ENCODE results near the gene CNTN4. TPM values are rescaled to one million over a fixed set of nuclear protein-coding genes. Genes with fewer than 3 reads are reported as not detected.

CNTN4 gene
- total RNA-seq, 1 donor from 2014 or later = 0.17 TPM

DNA sequence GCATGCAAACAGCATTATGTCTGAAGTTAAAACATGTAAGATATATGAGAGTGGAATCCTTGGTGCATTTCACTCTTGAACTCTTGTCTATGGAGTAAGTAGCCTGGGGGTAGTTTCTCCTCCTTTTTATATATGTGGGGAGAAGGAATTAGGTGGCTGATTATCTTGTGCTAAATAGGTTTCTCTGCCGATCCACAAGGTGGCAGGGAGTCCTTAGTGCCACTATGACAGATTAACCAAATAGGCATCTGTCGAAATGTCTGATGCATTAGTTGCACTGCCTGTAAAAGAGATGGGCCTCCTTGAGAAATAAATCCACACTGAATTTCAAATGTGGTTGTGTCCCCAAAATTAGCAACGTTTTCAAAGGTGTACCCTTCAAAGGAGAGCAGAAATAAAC, 170.1 kb downstream of the CNTN4 start:
- DNase-seq = no peak

DNA sequence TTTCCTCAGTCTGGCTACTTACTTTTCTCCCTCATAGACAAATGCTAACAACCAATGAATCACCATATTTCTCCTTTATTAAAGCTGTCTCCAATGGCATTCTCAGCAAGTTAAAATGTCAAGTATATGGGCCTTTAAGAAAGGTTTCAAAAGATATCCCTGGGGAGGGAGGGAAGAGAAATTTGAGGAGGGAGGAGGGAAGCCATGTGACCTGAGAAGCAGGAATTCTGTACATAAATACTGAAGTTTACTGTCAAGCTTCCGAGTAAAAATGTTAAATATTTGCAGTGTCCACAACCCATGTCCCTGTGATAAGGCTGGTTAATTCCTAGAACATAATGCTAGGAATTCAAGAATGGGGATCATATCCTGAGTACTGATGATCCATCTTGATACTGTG, 175.9 kb downstream of the CNTN4 start:
- no peak for DNase-seq

DNA sequence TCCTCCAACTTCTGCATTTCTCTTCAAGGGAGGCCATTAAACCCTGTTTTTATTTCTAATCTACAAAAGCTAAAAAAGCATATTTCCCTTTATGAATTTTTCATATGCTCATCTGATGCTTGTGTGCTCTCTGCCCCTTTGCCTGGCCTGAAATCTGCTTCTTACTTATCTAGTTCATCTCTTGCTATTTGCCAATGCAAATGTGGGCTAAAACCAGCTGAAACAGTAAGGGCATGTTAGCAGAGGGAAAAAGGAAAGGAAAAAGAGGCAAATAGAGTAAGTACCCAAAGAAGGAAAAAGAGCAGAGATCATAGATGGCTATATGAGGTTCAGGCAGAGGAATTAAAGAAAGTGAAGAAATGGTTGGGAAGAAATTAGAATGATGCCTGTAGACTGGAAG, 185.2 kb downstream of the CNTN4 start:
- no peak for DNase-seq

DNA sequence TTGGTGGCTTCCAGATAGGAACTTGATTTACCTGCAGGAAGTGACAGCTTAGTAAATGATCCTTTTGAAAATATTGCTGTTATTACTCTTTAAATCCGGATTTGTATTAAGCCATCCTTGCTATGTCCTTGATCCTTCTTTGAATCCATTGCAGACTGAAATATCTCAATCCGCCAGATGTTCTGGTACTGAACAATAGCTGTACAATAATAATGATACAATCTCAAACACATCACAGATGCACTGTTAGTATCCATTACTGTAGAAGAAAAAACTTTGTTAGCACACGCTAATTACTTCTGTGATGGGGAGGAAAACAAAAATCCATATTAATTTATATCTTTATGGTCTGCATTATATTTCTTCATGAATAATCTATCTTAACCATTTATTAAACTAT, 202.3 kb downstream of the CNTN4 start:
- no peak for DNase-seq

DNA sequence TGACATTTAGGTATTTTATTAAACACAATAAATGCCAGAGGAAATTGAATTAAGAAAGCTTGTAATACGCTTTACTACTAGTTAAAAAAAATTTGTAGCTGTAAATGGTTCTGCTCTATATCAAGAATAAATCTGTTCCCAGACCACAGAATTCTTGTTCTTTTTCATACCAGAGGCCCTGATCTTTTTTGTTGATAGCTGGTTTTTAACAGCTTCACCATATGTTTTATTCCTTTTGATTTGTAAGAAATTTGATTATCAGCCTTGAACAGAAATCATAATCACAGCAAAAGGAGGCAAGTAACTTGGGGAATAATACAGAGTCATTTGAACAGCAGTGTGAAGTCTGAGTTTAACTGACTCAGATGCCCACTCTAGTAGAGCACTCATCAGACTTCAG, 202.7 kb downstream of the CNTN4 start:
- no peak for DNase-seq

DNA sequence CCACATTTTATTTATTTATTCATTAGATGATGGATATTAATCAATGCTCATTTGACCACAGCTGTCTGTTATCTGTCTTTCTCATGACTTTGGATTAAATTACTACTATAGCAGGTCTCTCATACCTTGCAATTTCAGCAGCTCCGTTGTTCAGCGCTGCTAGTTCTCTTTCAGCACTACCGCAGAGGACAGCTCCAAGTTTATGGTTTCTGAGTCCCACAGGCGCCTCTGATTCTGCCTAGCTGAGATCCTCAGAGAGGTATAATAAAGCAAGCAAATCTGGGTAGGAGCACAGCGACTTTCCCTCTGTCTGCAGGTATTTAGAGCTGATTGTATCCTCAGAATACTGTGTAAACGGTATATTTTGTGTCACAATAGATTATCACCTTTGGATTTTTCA, 204.9 kb downstream of the CNTN4 start:
- no peak for DNase-seq

DNA sequence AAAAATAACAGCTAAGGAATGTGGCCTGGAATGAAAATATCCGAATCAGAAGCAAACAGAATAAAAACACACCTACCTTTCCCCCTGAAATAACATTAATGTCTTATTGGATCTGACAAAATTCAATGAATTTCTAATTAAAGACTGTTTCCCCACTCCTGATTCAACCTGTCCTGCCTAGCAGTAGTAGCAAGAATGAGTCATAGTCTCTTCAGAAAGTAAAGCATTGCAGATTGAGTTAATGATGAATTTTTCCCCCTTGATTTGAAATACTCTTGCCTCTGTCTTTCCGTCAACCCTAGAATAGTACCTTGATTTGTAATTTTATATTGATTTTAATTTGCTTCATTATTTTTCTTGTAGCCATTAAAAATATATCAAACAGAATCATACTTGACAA, 212.4 kb downstream of the CNTN4 start:
- DNase-seq = no peak

DNA sequence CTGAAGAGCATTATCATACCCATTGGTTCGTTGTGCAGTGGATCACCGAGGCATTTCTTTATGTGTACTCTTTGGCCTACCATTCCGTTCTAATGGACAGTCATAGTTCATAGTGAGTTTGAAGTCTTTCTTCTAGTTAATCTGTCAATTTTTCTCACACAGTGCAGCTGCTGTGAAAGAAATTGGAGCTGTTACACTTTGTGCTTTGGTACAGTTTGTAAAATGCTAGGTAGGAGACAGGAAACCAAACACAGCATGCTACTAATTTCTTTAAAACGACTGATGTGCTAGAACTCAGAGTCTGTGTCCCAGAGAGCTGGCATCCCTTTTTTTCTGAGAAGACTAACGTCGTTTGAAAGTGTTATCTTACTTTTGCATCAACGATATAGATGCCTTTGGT, 218.9 kb downstream of the CNTN4 start:
- no peak for DNase-seq

DNA sequence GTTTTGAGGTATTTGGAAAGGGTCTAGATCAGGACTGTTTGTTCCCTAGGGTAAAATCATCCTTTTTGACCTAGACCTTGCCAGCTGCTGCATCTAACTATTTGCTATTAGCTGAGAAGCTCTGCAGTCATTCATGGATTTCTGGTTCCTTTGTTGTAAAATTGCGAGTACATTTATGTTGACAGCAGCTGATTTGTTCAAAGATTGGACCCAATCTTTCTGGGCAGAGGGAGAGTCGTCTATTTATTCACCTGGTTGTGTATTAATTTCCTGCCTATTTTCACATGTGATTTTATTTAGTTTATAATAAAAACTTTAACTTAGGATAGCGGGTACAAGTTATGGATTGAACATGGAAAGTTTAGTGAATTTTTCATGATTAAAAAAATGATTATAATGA, 236.3 kb downstream of the CNTN4 start:
- DNase-seq = no peak

DNA sequence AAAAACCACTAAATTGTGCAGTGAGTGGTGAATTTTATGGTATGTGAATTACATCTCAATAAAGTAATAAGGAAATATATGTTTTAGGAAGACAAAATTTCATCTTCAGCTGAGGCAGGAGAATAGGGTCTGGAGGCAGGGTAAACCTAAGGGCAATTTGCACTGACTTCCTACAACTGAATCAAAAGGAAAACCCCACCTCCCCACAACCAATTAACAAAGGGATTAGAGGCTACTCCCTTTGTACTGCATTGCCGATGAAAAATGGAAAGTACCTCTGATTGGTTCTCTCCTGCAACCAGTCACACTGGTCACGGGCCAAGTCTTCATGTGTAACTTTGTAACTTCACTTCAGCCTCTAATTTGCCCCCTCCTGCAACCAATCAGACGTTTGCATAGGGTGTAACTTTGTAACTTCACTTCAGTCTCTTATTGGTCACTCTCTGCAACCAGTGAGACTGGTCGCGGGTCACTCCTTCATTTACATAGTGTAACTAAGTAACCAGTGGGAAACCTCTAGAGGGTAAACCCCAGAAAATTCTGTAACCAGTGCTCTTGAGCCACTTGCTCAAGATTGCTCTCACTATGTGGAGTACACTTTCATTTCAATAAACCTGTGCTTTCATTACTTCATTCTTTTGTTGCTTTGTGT, 244.5 kb downstream of the CNTN4 start:
- no peak for DNase-seq

DNA sequence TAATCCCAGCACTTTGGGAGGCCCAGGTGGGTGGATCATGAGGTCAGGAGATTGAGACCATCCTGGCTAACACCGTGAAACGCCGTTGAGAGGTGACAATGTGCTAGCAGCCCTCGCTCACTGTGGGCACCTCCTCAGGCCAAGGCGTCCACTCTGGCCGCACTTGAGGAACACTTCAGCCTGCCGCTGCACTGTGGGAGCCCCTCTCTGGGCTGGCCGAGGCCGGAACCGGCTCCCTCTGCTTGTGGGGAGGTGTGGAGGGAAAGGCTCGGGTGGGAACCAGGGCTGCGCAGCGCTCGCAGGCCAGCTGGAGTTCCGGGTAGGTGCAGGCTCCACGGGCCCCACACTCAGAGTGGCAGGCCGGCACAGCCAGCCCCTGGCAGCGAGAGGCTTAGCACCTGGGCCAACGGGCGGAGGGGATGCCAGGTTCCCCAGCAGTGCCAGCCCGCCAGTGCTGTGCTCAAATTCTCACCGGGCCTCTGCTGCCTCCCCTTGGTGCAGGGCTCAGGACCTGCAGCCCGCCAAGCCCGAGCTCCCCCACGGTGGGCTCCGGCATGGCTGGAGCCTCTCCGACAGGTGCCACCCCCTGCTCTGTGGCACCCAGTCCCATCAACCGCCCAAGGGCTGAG, 253.6 kb downstream of the CNTN4 start:
- no peak for DNase-seq

DNA sequence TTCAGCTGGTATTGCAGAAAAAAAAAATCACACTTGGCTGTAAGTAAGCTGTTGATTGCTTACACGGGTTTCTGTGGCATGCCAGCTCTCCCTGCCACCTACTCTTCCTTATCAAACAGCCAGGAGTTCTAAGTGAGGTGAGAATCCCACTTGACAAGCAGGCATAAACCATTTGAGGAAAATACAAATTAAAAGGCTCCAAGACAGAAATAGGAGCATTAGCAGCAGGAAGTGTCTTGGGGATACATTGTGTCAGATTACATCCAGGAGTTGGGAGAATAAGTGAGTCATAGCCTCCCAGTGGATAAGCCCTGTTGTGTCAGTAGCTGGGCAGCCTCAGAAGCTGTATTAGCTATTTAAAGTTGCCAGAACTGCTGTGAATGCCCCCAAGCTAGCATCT, 256.0 kb downstream of the CNTN4 start:
- no peak for DNase-seq

DNA sequence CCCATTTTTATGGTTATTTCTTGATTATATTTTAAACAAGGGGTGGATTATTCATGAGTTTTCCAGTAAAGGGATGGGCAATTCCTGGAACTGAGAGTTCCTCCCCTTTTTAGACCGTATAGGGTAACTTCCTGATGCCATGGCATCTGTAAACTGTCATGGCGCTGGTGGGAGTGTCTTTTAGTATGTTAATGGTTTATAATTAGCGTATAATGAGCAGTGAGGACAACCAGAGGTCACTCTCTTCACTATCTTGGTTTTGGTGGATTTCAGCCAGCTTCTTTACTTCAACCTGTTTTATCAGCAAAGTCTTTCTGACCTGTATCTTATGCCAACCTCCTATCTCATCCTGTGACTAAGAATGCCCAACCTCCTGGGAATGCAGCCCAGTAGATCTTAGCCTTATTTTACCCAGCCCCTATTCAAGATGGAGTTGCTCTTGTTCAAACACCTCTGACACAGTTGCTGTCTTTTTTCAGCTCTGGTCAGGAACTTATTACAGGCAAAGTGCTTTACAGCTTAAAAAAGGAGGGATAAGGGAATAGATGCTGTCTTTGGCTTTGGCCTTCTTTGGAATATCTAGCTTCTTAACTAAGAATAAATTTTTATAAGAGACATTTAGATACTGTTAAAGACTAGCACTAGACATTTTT, 257.8 kb downstream of the CNTN4 start:
- DNase-seq = no peak

DNA sequence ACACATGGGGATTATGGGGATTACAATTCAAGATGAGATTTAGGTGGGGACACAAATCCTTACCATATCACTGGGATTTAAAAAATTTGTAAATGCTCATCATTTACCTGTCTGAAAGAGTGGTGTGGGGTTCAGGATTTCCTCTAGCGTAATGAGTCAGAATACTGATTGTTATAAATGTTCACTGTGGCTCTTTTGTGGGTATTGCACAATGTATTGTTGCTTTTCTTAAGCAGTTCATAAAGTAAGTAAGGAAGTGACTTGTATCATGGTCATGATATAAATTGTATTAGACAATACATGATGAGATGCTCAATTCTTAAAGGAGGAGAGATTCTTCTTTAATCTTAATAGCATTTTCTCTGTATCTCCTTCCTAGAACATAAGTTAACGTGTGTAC, 262.1 kb downstream of the CNTN4 start:
- DNase-seq = no peak

DNA sequence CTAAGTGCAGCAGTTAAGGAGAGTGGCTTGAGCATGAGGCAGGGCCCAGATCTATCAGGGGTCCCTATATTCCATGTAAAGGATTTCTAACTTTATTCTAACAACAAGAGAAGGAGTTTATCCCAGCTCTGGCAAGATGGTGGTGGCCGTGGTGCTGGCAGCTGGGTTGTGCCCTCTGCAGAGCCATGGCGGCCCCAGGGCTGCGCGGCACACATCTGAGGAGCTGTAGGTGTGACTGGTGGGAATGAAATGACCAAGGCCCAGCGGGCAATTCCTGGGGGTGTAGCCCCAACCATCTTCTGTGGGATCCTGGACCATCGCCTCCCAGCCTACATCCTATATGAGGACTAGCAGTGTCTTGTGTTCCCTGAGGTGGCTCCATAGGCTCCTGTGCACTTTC, 263.5 kb downstream of the CNTN4 start:
- DNase-seq = no peak

DNA sequence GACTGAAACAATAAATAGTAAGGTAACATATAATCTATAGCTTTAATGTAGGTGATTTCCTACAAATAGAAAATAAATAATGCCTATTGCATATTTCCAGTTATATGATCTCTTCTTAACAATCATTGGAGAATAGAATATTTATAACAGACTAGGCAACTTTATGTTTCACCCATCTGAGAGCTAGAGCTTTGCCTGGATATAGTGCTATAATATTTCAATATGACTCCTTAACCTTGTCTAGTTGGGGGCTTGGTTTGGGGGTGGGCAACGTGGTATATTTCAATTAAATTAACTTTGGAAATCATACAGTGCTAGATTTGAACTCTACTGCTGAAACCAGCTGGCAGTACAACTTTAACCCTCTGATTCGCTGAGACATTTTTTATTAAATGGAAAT, 265.2 kb downstream of the CNTN4 start:
- DNase-seq = no peak

DNA sequence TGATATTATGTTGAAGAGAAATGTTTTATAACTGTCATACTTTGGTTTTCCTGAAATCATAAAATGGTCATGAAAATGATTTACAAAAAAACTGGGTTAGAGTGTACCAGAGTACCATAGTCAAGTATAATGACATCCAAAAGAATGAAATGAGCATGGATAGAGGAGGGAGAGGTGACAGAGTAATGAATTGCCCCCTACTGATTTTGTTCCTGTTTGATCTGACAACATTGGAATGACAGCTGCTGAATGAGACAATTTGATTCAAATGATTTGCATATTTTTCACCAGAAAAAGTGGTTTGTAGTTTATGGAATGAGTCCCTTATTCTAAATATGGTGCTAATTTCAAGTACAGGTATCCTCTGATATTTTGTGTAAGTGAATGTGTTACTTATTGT, 271.7 kb downstream of the CNTN4 start:
- no peak for DNase-seq

DNA sequence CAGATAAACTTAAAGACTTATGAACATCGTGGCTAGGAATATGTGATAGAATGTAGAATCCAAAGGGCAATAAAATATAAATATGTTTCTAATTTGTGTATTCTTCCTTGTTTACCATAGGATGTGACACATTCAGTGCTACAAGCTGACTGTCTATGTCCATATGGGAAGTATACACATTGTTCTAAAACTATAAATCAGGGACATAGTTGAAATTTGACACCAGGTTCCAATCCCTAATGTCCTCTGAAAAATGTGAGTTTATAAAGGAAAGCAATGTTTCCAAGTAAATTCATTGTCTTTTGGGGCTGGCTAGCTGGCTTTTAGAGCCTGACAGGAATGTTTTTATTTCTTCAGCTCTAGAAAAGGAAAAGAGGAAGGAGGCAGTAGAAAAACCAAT, 273.6 kb downstream of the CNTN4 start:
- no peak for DNase-seq

DNA sequence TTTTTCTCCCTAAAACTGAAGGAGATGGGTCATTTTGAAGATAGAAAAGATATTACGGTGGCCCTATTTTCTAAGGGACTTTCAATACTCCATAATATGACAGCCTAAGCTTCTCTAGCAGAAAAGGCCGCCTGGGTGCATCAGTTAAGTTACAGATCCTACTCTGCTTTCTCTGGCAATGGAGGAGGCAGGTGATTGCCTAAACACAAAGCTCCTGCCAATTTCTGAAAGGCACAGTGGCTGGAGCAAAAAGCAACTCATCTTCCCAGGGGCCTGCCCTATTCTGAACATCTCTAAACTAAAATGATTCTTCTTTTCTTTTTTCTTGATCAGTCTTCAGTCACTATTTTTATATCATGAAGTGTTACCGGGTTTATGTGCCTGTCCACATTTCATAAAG, 276.7 kb downstream of the CNTN4 start:
- no peak for DNase-seq

DNA sequence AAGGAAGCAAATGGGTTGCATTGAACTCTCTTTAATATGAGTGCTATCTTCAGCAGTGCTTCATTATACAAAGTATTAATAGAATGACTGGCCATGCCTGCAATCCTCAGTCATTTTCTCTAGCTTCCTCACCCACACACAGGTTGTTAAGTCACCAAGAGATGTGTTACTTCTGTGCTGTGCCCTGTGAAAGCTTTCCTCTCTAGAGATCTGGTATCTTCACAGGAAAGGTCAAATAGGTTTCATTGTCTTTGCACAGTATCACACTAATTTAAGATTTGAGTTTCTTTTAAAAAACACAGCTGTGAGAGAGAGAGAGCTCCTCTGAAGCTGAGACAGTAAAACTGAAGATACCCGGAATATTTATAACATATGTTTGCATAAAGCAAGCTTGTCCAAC, 278.6 kb downstream of the CNTN4 start:
- no peak for DNase-seq

DNA sequence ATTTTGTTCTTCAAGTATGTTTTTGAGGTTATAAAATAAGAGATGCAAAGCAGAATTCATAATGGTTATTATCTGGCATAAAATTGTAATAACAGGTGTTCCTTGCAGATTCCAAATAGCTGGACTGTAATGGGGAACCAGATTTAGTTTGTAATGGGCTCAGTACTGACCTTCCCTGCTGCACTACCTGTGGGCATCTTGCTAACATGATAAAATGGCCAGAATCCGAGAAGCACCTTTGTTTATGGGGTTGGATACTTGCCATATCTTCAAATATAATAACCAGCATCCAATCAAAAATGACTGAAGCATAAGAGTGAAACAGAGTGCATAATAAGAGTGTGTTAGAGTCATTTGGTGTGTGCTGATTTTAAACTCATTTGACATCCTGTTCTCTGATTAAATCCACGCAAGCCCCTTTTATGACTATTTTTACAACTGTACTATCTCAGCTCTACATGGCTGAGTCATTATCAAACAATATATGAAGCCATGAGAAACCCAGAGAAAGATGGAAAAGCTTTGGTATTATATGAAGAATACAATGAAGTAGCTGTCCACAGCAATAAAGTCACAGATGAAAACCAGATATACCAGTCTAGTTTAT, 292.4 kb downstream of the CNTN4 start:
- no peak for DNase-seq

DNA sequence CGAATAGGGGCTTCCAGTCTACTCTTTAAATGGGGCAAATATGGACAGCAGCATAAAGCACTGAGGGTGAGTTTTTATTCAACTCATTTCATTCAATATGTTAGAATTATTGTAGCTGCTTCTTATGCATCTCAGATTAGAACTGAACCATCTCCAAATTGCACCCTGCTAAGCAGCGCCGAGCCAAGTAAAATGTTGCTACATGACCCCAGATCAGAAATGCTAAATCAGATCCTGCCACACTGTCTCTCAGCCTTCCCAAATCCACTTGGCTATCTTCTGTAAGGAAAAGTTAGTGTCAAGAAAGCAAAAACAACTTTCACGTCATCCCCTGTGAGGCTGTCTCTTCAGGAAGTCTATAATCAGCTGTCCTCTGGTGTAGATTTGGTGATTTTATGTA, 293.2 kb downstream of the CNTN4 start:
- no peak for DNase-seq

DNA sequence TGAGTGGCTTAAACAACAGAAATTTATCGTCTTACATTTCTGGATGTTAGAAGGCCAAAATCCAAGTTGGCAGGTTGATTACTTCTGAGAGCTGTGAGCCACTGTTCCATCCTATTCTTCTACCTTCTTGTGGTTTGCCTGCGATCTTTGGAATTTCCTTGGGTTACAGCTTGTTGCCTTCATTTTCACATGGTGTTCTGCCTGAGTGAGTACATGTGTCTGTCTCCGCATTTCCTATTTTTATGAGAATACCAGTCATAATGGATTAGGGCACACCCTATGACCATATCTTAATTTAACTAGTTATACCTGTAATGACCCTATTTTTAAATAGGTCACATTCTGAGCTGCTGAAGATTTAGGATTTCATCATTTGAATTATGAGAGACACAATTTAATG, 294.3 kb downstream of the CNTN4 start:
- no peak for DNase-seq

DNA sequence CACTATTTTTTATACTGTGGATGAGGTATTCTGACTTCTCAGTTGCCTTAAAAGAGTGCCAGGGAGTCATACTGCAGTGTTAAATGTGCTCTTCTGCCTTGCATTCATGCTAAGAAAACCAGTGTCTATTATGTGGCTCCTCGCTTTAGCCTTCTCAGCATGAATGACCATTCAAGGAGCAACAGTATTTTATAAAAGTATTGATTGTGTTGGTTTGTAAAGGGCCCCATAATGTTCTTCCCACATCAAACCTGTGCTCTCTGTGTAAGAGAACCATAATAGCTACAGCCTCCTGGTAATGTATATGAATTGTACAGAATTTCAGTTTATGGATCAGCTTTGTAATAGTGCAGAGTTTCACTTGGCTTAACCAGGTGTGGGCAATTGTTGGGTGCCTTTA, 316.4 kb downstream of the CNTN4 start:
- DNase-seq = no peak

All from dermis blood vessel endothelial cell (primary cell).